Trophoblast cell (in vitro differentiated cells and primary cell): ENCODE measurements around the gene ENG.
A peak's percentile ranks its signal among the peaks of the same experiment; 100 is the strongest.
"Not testable (repeated sequence)": the region's sequence is repeated elsewhere in the genome, so short reads cannot be mapped to it uniquely, and the experiment has no call there.

Source experiments
- DNase-seq, 2 donors: peaks; one replicate each; pipeline ENCODE4 v3.0.0-alpha.2; 2016
- H2AFZ ChIP-seq: 2 replicates; pipeline ENCODE4 v1.6.1; 2013; ENCODE audit warnings: low read length, moderate library complexity, mild to moderate bottlenecking; ENCODE audit not compliant: insufficient read depth, poor library complexity
- H2AK5ac ChIP-seq: 2 replicates; pipeline ENCODE4 v1.6.1; 2013; ENCODE audit warnings: mild to moderate bottlenecking, low read length
- H2BK120ac ChIP-seq: 2 replicates; pipeline ENCODE4 v1.6.1; 2013; ENCODE audit warnings: low read length, mild to moderate bottlenecking, moderate library complexity; ENCODE audit not compliant: insufficient read depth, poor library complexity
- H2BK12ac ChIP-seq: 2 replicates; pipeline ENCODE4 v1.6.1; 2013; ENCODE audit warnings: mild to moderate bottlenecking, low read length, moderate library complexity
- H2BK5ac ChIP-seq: 2 replicates; pipeline ENCODE4 v1.6.1; 2013; ENCODE audit warnings: low read length, low read depth, moderate library complexity, mild to moderate bottlenecking; ENCODE audit not compliant: poor library complexity
- H3K14ac ChIP-seq: 2 replicates; pipeline ENCODE4 v1.6.1; 2013; ENCODE audit warnings: mild to moderate bottlenecking, low read length
- H3K18ac ChIP-seq: 2 replicates; pipeline ENCODE4 v1.6.1; 2013; ENCODE audit warnings: mild to moderate bottlenecking, low read length
- H3K23ac ChIP-seq: 2 replicates; pipeline ENCODE4 v1.6.1; 2013; ENCODE audit warnings: low read length
- H3K27ac ChIP-seq: 2 replicates; pipeline ENCODE4 v1.5.1; 2013; ENCODE audit warnings: low read depth, mild to moderate bottlenecking, inconsistent platforms, low read length, moderate library complexity
- H3K27me3 ChIP-seq: 2 replicates; pipeline ENCODE4 v1.6.1; 2013; ENCODE audit warnings: inconsistent platforms, mild to moderate bottlenecking, low read length, moderate library complexity; ENCODE audit not compliant: insufficient read depth
- H3K36me3 ChIP-seq, 2 experiments: 1 replicate in 1 of 2; 2 replicates in 1 of 2; pipeline ENCODE4 v1.6.1; 2013; ENCODE audit warnings: low read length in 2 of 2, mild to moderate bottlenecking in 2 of 2, moderate library complexity in 1 of 2; ENCODE audit not compliant: insufficient read depth in 2 of 2, control insufficient read depth in 1 of 2
- H3K4ac ChIP-seq: 2 replicates; pipeline ENCODE4 v1.6.1; 2013; ENCODE audit warnings: low read depth, mild to moderate bottlenecking, low read length, moderate library complexity
- H3K4me1 ChIP-seq, 2 experiments: 1 replicate in 1 of 2; 2 replicates in 1 of 2; pipeline ENCODE4 v1.6.1; 2013; ENCODE audit warnings: low read length in 2 of 2, mild to moderate bottlenecking in 2 of 2, moderate library complexity in 1 of 2; ENCODE audit not compliant: insufficient read depth in 2 of 2, control insufficient read depth in 1 of 2
- H3K4me2 ChIP-seq: 2 replicates; pipeline ENCODE4 v1.6.1; 2013; ENCODE audit warnings: inconsistent platforms, mild to moderate bottlenecking, low read length, moderate library complexity
- H3K4me3 ChIP-seq: 2 replicates; pipeline ENCODE4 v1.5.1; 2013; ENCODE audit warnings: mild to moderate bottlenecking, low read depth, low read length, inconsistent platforms
- H3K79me1 ChIP-seq: one replicate; pipeline ENCODE4 v1.6.1; 2013; ENCODE audit warnings: low read length
- H3K79me2 ChIP-seq: 2 replicates; pipeline ENCODE4 v1.6.1; 2013; ENCODE audit warnings: low read length, mild to moderate bottlenecking; ENCODE audit not compliant: control insufficient read depth, insufficient read depth, poor library complexity
- H3K9ac ChIP-seq: 2 replicates; pipeline ENCODE4 v1.6.1; 2013; ENCODE audit warnings: mild to moderate bottlenecking, low read length
- H3K9me3 ChIP-seq: 2 replicates; pipeline ENCODE4 v1.6.1; 2013; ENCODE audit warnings: low read depth, mild to moderate bottlenecking, control low read depth, inconsistent platforms, low read length; ENCODE audit not compliant: insufficient read depth
- H4K12ac ChIP-seq: 2 replicates; pipeline ENCODE4 v1.6.1; 2013; ENCODE audit warnings: low read depth, mild to moderate bottlenecking, low read length, moderate library complexity
- H4K8ac ChIP-seq: 2 replicates; pipeline ENCODE4 v1.6.1; 2013; ENCODE audit warnings: low read depth, mild to moderate bottlenecking, low read length, moderate library complexity
- H4K91ac ChIP-seq: one replicate; pipeline ENCODE4 v1.6.1; 2013; ENCODE audit warnings: low read depth, mild to moderate bottlenecking, low read length, moderate library complexity
- WGBS: extraction: QIAGEN DNeasy Blood & Tissue Kit; methylation state at CpG from one replicate; pipeline ENCODE4 v1.1.7; 2013; ENCODE audit warnings: missing lambda C conversion rate; ENCODE audit not compliant: insufficient read length, insufficient coverage; ENCODE audit errors: extremely low coverage; 5-methylcytosine and 5-hydroxymethylcytosine counted together

The ENG gene

GRCh38 chr9:127872369-127873222 is 18.1 kb upstream of the ENG start:
- Histone ChIP-seq H3K4ac (no peak overlapping the region), H4K12ac (no peak overlapping the region), H3K79me2 (peaks cover 5% of the 10 kb centered on the region), H2AFZ (no peak overlapping the region), H2AK5ac (no peak overlapping the region), H3K4me1 (peaks cover 34 to 35% of the 10 kb centered on the region in 2 experiments), H3K36me3 (peaks cover 9 to 11% of the 10 kb centered on the region in 2 experiments), H3K27me3 (no peaks in the 10 kb centered on the region), H3K4me3 (no peak overlapping the region), H3K18ac (no peak overlapping the region), H2BK5ac (no peak overlapping the region), H3K27ac (no peak overlapping the region), H2BK120ac (no peak overlapping the region), H4K8ac (no peak overlapping the region), H3K23ac (no peak overlapping the region), H3K4me2 (no peak overlapping the region), H2BK12ac (no peak overlapping the region), H4K91ac (peak overlapping the region; percentile 21), H3K9me3 (peaks cover 2% of the 10 kb centered on the region), H3K79me1 (peaks cover 26% of the 10 kb centered on the region), H3K9ac (no peak overlapping the region), H3K14ac (no peak overlapping the region)
- DNase-seq, result no peak
- no CpG with 5 or more reads among the region's 20 CpGs for WGBS

- no peak overlapping the region for H3K4ac ChIP-seq
- H3K18ac ChIP-seq, result no peak overlapping the region
- no peak overlapping the region for H2BK120ac ChIP-seq
- H4K91ac ChIP-seq, result no peak overlapping the region
- no peak overlapping the region for H2BK5ac ChIP-seq
- no peak overlapping the region for H3K4me3 ChIP-seq
- no peak overlapping the region for H2BK12ac ChIP-seq
- no peak overlapping the region for H3K23ac ChIP-seq
- H3K4me1 ChIP-seq, result peaks cover 33 to 34% of the 10 kb centered on the region in 2 experiments
- no peak for DNase-seq
- no peak overlapping the region for H2AK5ac ChIP-seq
- H3K9me3 ChIP-seq, result peaks cover 2% of the 10 kb centered on the region
- no peak overlapping the region for H3K4me2 ChIP-seq
- no peak overlapping the region for H3K9ac ChIP-seq
- H4K8ac ChIP-seq, result no peak overlapping the region
- no CpG with 5 or more reads among the region's 9 CpGs for WGBS
- no peak overlapping the region for H3K14ac ChIP-seq
- no peaks in the 10 kb centered on the region for H3K79me2 ChIP-seq
- H3K27ac ChIP-seq, result no peak overlapping the region
- no peak overlapping the region for H4K12ac ChIP-seq
- H3K79me1 ChIP-seq, result peaks cover 24% of the 10 kb centered on the region
- H2AFZ ChIP-seq, result no peak overlapping the region
- no peaks in the 10 kb centered on the region for H3K27me3 ChIP-seq
- H3K36me3 ChIP-seq, result peaks cover 9 to 14% of the 10 kb centered on the region in 2 experiments
Measured at GRCh38 chr9:127871531-127871930, 17.1 kb upstream of the ENG start.

- Histone ChIP-seq H3K4me3 (no peak overlapping the region), H2AK5ac (no peak overlapping the region), H3K27ac (no peak overlapping the region), H2AFZ (no peak overlapping the region), H3K4me1 (peaks cover 28 to 29% of the 10 kb centered on the region in 2 experiments), H3K4ac (no peak overlapping the region), H3K9me3 (peaks cover 2% of the 10 kb centered on the region), H4K12ac (no peak overlapping the region), H3K18ac (no peak overlapping the region), H3K23ac (no peak overlapping the region), H4K91ac (no peak overlapping the region), H3K27me3 (no peaks in the 10 kb centered on the region), H3K79me2 (no peaks in the 10 kb centered on the region), H3K14ac (no peak overlapping the region), H2BK120ac (no peak overlapping the region), H2BK5ac (no peak overlapping the region), H3K79me1 (peaks cover 24% of the 10 kb centered on the region), H4K8ac (no peak overlapping the region), H2BK12ac (no peak overlapping the region), H3K4me2 (no peak overlapping the region), H3K9ac (no peak overlapping the region), H3K36me3 (peaks cover 11 to 14% of the 10 kb centered on the region in 2 experiments)
- no CpG with 5 or more reads among the region's 12 CpGs for WGBS
- DNase-seq, result no peak
Measured at GRCh38 chr9:127870887-127871286, 16.4 kb upstream of the ENG start.

GRCh38 chr9:127870153-127870491 is 15.7 kb upstream of the ENG start:
- not testable (repeated sequence) for H3K79me2 ChIP-seq, DNase-seq
- no CpG with 5 or more reads among the region's 9 CpGs for WGBS

More at GRCh38 chr9:127870153-127870491, 15.7 kb upstream of the ENG start:
- not testable (repeated sequence) for H3K4ac ChIP-seq, H3K18ac ChIP-seq, H3K27ac ChIP-seq, H4K91ac ChIP-seq, H2BK12ac ChIP-seq, H4K12ac ChIP-seq, H3K4me3 ChIP-seq, H4K8ac ChIP-seq, H2AK5ac ChIP-seq, H3K4me2 ChIP-seq, H3K9ac ChIP-seq, H3K9me3 ChIP-seq, H3K27me3 ChIP-seq, H3K23ac ChIP-seq, H2BK120ac ChIP-seq, H2AFZ ChIP-seq, H2BK5ac ChIP-seq, H3K14ac ChIP-seq
- H3K4me1 ChIP-seq, result peaks cover 22% of the 10 kb centered on the region in 2 experiments
- H3K79me1 ChIP-seq, result peaks cover 22% of the 10 kb centered on the region
- H3K36me3 ChIP-seq, result peaks cover 13 to 14% of the 10 kb centered on the region in 2 experiments
